T-helper 17 cell (primary cell): ENCODE data around the gene OR10S1. TPM values are rescaled to one million over a fixed set of nuclear protein-coding genes. Genes with fewer than 3 reads are reported as not detected.

ENCODE experiments used
- total RNA-seq, 4 donors: library from RNA in 2 of 4; stranded (reverse) in 2 of 4; gene quantifications; one replicate each; pipeline ENCODE4 v1.2.3 and lab custom pipeline; 2022 to 2026

OR10S1 gene
- total RNA-seq, 2 donors from 2014 or later = not detected

Other genes with a start within 250 kb of the OR10S1 start
- 10 to 100 TPM; 11.4 to 11.5 TPM for gene ZNF202, start 236.1 kb downstream of the OR10S1 start, total RNA-seq
- not detected for gene OR6X1, start 223.3 kb downstream of the OR10S1 start, total RNA-seq
- not detected for gene OR6M1, start 171.4 kb downstream of the OR10S1 start, total RNA-seq
- not detected for gene TMEM225, start 92.1 kb downstream of the OR10S1 start, total RNA-seq
- gene OR8D4, start 75.6 kb downstream of the OR10S1 start, total RNA-seq = not detected
- not detected for gene OR4D5, start 38.2 kb downstream of the OR10S1 start, total RNA-seq
- not detected for gene OR6T1, start 33.9 kb downstream of the OR10S1 start, total RNA-seq
- not detected for gene OR10G6, start 17.4 kb upstream of the OR10S1 start, total RNA-seq
- not detected for gene OR10G4, start 35.2 kb upstream of the OR10S1 start, total RNA-seq
- not detected for gene OR10G9, start 45.2 kb upstream of the OR10S1 start, total RNA-seq
- not detected for gene OR10G8, start 49.0 kb upstream of the OR10S1 start, total RNA-seq
- gene OR10G7, start 63.5 kb upstream of the OR10S1 start, total RNA-seq = not detected
- 1 to 10 TPM; 4.7 to 5.4 TPM for gene VWA5A, start 137.7 kb upstream of the OR10S1 start, total RNA-seq
- not detected for gene OR10D3, start 205.6 kb upstream of the OR10S1 start, total RNA-seq